GM18520 (cell line): ENCODE measurements around the gene JCAD.
"Not testable (repeated sequence)": the region's sequence is repeated elsewhere in the genome, so short reads cannot be mapped to it uniquely, and the experiment has no call there.

Experiments used
- ATAC-seq: cut with Tn5 transposase; IDR thresholded peaks from one replicate; pipeline ENCODE4 v1.9.1; 2021; ENCODE audit not compliant: unreplicated experiment

Gene JCAD

GRCh38 chr10:30028006-30028737, 31.2 kb downstream of the JCAD start:
- no peak for ATAC-seq

GRCh38 chr10:30027057-30028005, 32.1 kb downstream of the JCAD start:
- peak; percentile 61 for ATAC-seq

- no peak for ATAC-seq
Measured at GRCh38 chr10:30026578-30026977, 32.8 kb downstream of the JCAD start.

GRCh38 chr10:30026080-30026479, 33.3 kb downstream of the JCAD start:
- ATAC-seq, result no peak

GRCh38 chr10:30025428-30025827, 34.0 kb downstream of the JCAD start:
- not testable (repeated sequence) for ATAC-seq

GRCh38 chr10:30022590-30022989, 36.8 kb downstream of the JCAD start:
- no peak for ATAC-seq

GRCh38 chr10:30019468-30019867, 39.9 kb downstream of the JCAD start:
- ATAC-seq, result no peak

GRCh38 chr10:30018496-30018895, 40.9 kb downstream of the JCAD start:
- ATAC-seq, result no peak

- ATAC-seq, result no peak
Measured at GRCh38 chr10:30017966-30018365, 41.4 kb downstream of the JCAD start.

GRCh38 chr10:30017556-30017955, 41.8 kb downstream of the JCAD start:
- no peak for ATAC-seq

GRCh38 chr10:30014511-30014910, 44.9 kb downstream of the JCAD start:
- no peak for ATAC-seq

GRCh38 chr10:30013757-30014156, 45.6 kb downstream of the JCAD start:
- ATAC-seq, result no peak

GRCh38 chr10:30011956-30012647, 47.3 kb downstream of the JCAD start:
- ATAC-seq, result no peak

- no peak for ATAC-seq
Measured at GRCh38 chr10:30011396-30011795, 48.0 kb downstream of the JCAD start.

GRCh38 chr10:30007406-30007805, 52.0 kb downstream of the JCAD start:
- ATAC-seq, result no peak

GRCh38 chr10:30006410-30006809, 53.0 kb downstream of the JCAD start:
- ATAC-seq, result no peak

- ATAC-seq, result not testable (repeated sequence)
Measured at GRCh38 chr10:30005116-30005515, 54.3 kb downstream of the JCAD start.

- ATAC-seq, result no peak
Measured at GRCh38 chr10:30002426-30003266, 56.7 kb downstream of the JCAD start.

- no peak for ATAC-seq
Measured at GRCh38 chr10:30000802-30001571, 58.4 kb downstream of the JCAD start.
